Nephron (organoid): Measurements from ENCODE around the gene TEX55.
A peak's percentile ranks its signal among the peaks of the same experiment; 100 is the strongest.
"Not testable (repeated sequence)": the region's sequence is repeated elsewhere in the genome, so short reads cannot be mapped to it uniquely, and the experiment has no call there.

Experiments used
- H3K27ac Mint-ChIP-seq, 3 experiments: 2 replicates each; pipeline ENCODE4 v1.8.0; 2020; ENCODE audit warnings: mixed read lengths in 3 of 3, mild to moderate bottlenecking in 2 of 3, moderate library complexity in 1 of 3
- H3K27me3 Mint-ChIP-seq: 2 replicates; pipeline ENCODE4 v1.8.0; 2021; ENCODE audit warnings: low read depth, mild to moderate bottlenecking, moderate library complexity, mixed read lengths
- H3K36me3 Mint-ChIP-seq: 2 replicates; pipeline ENCODE4 v1.8.0; 2020; ENCODE audit warnings: low read depth, mixed read lengths
- H3K4me1 Mint-ChIP-seq: 2 replicates; pipeline ENCODE4 v1.8.0; 2020; ENCODE audit warnings: mixed read lengths
- H3K4me3 Mint-ChIP-seq, 3 experiments: 2 replicates each; pipeline ENCODE4 v1.8.0; 2020; ENCODE audit warnings: mild to moderate bottlenecking in 3 of 3, mixed read lengths in 3 of 3, moderate library complexity in 2 of 3
- H3K9me3 Mint-ChIP-seq: 2 replicates; pipeline ENCODE4 v1.8.0; 2020; ENCODE audit warnings: mixed read lengths
- TF ChIP-seq, protein P1 (sequence below), 3 experiments: fragments of 200-600 bp; sonication (generic); IDR thresholded peaks; one replicate each; pipeline ENCODE4 v1.5.0; 2021; ENCODE audit warnings: antibody characterized with exemption in 3 of 3; ENCODE audit not compliant: unreplicated experiment in 3 of 3

TEX55 gene

DNA sequence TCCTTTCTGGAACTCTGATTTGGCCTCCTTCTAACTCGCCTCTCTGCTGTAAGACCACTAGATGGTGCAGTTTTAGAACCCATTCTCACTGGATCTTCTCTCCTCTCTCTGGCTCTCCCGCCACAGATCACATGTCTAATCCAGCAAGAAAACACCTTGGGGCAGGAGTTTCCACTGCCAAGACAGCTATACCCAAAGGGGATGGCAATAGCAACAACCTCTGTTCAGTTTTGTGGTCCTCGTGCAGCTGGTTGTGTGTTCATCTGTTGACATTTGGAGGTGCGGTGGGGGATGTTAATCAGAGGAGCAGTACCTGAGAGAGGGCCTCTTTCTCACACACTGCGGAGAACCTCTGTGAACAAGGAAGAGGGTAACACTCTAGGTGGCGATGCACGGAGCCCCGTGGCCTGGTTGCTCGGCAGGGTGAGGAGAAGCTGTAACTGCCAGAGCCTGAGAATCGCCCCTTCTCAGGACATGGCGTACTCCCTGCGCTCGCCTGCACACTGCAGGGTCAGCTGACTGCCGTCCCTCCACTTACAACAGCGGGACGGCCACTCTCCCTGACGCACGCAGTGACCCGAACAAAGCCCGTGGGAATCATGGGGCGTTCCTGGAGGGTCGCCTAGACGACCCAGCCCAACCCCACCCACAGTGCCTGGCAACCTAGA is at the start of gene TEX55:
Gene TEX55 (plus strand): TSS at position 666 of the 668 bp plus-strand sequence. CDS start 25 bp downstream, outside the sequence.
- Mint-ChIP-seq H3K27ac (no peak within 1 kb of the TSS), H3K4me1 (no peaks in the 10 kb centered on the region), H3K4me3 (no peak within 1 kb of the TSS), H3K9me3 (no peaks in the 10 kb centered on the region), H3K36me3 (no peaks in the 10 kb centered on the region), H3K27me3 (no peaks in the 10 kb centered on the region)
- TF ChIP-seq, protein P1, sequence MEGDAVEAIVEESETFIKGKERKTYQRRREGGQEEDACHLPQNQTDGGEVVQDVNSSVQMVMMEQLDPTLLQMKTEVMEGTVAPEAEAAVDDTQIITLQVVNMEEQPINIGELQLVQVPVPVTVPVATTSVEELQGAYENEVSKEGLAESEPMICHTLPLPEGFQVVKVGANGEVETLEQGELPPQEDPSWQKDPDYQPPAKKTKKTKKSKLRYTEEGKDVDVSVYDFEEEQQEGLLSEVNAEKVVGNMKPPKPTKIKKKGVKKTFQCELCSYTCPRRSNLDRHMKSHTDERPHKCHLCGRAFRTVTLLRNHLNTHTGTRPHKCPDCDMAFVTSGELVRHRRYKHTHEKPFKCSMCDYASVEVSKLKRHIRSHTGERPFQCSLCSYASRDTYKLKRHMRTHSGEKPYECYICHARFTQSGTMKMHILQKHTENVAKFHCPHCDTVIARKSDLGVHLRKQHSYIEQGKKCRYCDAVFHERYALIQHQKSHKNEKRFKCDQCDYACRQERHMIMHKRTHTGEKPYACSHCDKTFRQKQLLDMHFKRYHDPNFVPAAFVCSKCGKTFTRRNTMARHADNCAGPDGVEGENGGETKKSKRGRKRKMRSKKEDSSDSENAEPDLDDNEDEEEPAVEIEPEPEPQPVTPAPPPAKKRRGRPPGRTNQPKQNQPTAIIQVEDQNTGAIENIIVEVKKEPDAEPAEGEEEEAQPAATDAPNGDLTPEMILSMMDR (IDR thresholded peaks at IDR 0.05; ENCODE audit: unreplicated experiment in 3 of 3), result peak; percentile 45 to 59 (median 45)

DNA sequence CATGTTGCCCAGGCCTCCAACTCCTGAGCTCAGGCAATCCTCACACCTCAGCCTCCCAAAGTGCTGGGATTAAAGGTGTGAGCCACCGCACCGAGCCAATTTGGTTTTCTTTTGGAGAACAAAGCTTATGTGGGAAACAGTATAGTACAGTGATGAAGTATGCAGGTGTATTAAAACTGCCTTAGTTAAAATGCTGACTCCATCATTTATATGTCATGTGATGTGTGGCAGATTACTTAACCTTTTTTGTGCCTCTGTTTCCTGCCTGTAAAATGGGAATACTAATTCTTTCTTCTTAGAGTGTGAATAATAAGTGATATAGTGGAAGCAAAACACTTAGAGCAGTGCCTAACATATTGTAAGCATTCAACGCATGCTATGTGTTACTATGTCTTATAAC is 48.0 kb upstream of the TEX55 start:
- Mint-ChIP-seq H3K9me3 (no peaks in the 10 kb centered on the region), H3K36me3 (no peaks in the 10 kb centered on the region), H3K27me3 (no peaks in the 10 kb centered on the region), H3K4me3 (no peak overlapping the region), H3K27ac (no peak overlapping the region), H3K4me1 (no peaks in the 10 kb centered on the region)
- TF ChIP-seq, protein P1 (IDR thresholded peaks at IDR 0.05; ENCODE audit: unreplicated experiment in 3 of 3), result no peak

DNA sequence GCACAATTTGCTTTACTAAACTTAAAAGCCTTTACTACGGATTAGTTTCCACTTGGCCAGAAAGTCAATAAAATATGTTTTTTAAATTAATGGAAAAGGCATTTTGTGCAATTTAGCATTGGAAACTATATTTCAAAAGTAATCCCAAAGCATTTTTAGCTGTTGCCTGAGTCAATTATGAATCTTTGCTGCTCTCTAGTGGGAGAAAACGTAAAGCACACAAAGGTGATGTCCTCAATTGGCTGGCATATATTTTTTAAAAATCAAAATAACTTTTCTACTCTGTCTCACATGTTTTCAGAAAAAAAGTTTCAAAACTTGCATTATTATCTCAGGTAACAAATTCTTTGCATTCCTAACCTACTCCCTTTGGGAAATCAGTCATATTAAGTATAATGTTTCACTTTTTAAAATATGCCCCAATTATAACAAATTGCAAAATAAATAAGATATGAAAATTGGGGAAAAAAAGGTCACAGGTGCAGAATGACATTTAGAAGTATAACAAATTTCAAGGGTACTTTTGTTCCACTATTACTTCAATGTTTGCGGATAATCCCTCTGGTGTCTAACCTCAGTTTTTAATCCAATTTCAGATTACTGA is 47.2 kb upstream of the TEX55 start:
- no peak overlapping the region for H3K27ac Mint-ChIP-seq
- H3K36me3 Mint-ChIP-seq, result no peaks in the 10 kb centered on the region
- H3K27me3 Mint-ChIP-seq, result no peaks in the 10 kb centered on the region

DNA sequence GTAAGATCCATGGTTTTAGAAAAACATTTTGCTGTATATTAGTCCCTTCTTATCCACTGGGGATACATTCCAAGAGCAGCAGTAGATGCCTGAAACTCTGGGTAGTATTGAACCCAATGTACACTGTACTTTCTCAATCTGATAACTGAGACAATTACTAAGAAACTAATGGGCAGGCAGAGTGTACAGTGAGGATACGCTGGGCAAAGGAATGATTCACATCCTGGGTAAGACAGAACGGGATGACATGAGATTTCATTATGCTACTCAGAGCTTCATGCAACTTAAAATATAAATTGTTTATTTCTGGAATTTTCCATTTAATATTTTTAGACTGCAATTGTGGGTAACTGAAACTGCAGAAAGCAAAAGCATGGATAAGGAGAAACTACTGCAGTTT is 46.2 kb upstream of the TEX55 start:
- H3K36me3 Mint-ChIP-seq, result no peaks in the 10 kb centered on the region
- no peak overlapping the region for H3K27ac Mint-ChIP-seq

More for the DNA sequence above, 47.2 kb upstream of the TEX55 start:
- no peaks in the 10 kb centered on the region for H3K9me3 Mint-ChIP-seq
- no peak overlapping the region for H3K4me3 Mint-ChIP-seq
- TF ChIP-seq, protein P1 (IDR thresholded peaks at IDR 0.05; ENCODE audit: unreplicated experiment in 3 of 3), result peak; percentile 87 to 88 (median 87)
- no peaks in the 10 kb centered on the region for H3K4me1 Mint-ChIP-seq

DNA sequence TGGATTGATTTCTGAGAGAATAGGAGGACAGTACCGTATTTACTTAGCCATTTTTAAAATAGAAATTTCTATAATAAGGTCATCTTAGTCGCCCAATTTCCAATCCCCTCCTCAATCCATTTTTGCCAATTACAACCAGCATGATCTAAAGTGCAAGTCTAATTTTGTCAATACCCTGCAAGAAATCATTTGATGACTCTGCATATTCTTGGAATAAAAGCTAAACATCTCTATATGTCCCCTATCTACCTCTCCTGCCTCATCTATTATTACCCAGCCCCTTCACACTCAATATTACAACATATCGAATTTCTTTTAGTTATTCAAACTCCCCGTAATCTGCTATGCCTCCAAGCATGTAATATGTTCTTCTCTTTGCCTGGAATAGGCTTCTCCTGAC is 41.9 kb upstream of the TEX55 start:
- Mint-ChIP-seq H3K27ac (no peak overlapping the region), H3K9me3 (no peaks in the 10 kb centered on the region), H3K4me1 (no peaks in the 10 kb centered on the region), H3K36me3 (no peaks in the 10 kb centered on the region), H3K4me3 (no peak overlapping the region), H3K27me3 (no peaks in the 10 kb centered on the region)
- TF ChIP-seq, protein P1 (IDR thresholded peaks at IDR 0.05; ENCODE audit: unreplicated experiment in 3 of 3), result no peak

More for the DNA sequence above, 46.2 kb upstream of the TEX55 start:
- no peaks in the 10 kb centered on the region for H3K4me1 Mint-ChIP-seq
- H3K9me3 Mint-ChIP-seq, result no peaks in the 10 kb centered on the region
- TF ChIP-seq, protein P1 (IDR thresholded peaks at IDR 0.05; ENCODE audit: unreplicated experiment in 3 of 3), result no peak
- H3K27me3 Mint-ChIP-seq, result no peaks in the 10 kb centered on the region
- H3K4me3 Mint-ChIP-seq, result no peak overlapping the region

DNA sequence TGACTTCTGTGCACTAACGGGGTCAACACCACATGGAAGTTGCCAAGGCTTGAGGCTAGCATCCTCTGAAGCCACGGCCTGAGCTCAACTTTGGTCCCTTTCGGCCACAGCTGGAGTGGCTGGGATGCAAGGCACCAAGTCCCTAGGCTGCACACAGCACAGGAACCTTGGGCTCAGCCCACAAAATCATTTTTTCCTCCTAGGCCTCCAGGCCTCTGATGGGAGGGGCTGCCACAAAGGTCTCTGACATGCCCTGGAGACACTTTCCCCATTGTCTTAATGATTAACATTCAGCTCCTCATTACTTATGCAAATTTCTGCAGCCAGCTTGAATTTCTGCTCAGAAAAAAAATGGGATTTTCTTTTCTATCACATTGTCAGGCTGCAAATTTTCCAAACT is 27.6 kb upstream of the TEX55 start:
- H3K36me3 Mint-ChIP-seq, H3K4me1 Mint-ChIP-seq, H3K27me3 Mint-ChIP-seq, H3K4me3 Mint-ChIP-seq, H3K27ac Mint-ChIP-seq: not testable (repeated sequence)
- peaks cover 39% of the 10 kb centered on the region for H3K9me3 Mint-ChIP-seq
